Stimulated activated CD8-positive, alpha-beta memory T cell treated with anti-CD3 and anti-CD28 coated beads, Interleukin-15, amount 100 ng/mL, for 48 hours (primary cell): ENCODE data around the gene AADAC.
"Not testable (repeated sequence)": the region's sequence is repeated elsewhere in the genome, so short reads cannot be mapped to it uniquely, and the experiment has no call there.

Experiments
- DNase-seq, 2 donors: peaks; one replicate each; pipeline ENCODE4 v3.0.0-alpha.2; 2020; ENCODE audit warnings: low read depth in 2 of 2

The AADAC gene, protein sequence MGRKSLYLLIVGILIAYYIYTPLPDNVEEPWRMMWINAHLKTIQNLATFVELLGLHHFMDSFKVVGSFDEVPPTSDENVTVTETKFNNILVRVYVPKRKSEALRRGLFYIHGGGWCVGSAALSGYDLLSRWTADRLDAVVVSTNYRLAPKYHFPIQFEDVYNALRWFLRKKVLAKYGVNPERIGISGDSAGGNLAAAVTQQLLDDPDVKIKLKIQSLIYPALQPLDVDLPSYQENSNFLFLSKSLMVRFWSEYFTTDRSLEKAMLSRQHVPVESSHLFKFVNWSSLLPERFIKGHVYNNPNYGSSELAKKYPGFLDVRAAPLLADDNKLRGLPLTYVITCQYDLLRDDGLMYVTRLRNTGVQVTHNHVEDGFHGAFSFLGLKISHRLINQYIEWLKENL

DNA sequence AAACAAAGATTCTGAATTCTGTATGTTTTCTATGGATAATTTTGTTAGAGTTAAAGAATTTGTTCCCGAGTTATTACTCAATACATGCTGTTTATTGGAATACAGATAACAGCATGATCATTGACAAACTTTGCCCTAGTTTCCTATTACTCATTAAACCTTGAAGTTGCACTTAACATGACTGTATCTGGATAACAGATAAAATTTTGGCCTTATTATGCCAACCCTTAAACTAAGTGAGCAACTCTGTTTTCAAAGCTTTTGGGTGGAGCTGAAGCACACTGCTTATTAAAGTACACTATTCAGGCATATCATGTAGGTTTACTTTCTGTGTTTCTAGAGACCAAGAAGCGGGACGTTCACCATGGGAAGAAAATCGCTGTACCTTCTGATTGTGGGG is at the start of gene AADAC:
TSS of gene AADAC (plus strand) at position 318 of the 400 bp plus-strand sequence. CDS start at position 365, 47 bp downstream.
- no peak for DNase-seq

DNA sequence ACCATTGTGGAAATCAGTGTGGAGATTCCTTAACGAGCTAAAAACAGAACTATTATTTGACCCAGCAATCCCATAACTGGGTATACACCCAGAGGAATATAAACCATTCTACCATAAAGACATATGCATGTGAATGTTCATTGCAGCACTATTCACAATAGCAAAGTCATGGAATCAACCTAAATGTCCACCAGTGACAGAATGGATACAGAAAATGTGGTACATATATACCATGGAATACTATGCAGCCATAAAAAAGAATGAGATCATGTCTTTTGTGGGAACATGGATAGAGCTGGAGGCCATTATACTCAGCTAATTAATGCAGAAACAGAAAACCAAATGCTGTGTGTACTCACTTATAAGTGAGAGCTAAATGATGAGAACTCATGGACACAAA is 49.2 kb upstream of the AADAC start:
- DNase-seq: not testable (repeated sequence)

DNA sequence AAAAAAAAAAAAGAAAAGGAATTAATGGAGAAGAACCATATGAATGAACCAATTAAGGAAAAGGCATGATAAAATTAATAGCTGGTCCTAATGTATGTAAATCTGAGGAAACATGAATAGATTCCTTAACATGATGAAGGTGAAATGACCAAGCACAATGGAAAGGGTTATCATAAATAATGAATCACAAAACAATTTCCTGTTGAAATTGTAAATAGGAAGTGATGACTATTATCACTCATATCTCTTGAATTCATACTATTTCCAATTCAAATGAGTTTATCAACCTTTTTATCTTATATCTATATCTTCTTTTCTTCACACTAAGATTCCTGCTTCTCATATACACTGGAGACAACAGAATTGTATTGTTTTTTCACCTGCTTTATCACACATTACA is 48.2 kb upstream of the AADAC start:
- no peak for DNase-seq

DNA sequence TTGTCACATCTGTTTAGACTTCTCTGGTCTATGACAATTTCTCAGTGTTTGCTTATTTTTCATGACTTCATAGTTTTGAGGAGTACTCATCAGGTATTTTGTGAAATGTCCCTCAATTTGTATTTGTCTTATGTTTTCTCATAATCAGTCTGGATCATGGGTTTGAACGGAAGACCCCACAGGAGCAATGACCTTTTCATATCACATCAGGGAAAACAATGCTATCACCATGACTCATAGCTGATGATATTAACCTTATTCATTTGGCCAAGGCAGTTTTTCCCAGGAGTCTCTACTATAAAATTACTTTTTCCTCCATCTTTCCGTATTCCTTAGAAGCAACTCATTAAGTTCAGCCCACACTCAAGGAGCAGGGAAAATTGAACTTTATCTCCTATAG is 47.5 kb upstream of the AADAC start:
- DNase-seq: no peak

DNA sequence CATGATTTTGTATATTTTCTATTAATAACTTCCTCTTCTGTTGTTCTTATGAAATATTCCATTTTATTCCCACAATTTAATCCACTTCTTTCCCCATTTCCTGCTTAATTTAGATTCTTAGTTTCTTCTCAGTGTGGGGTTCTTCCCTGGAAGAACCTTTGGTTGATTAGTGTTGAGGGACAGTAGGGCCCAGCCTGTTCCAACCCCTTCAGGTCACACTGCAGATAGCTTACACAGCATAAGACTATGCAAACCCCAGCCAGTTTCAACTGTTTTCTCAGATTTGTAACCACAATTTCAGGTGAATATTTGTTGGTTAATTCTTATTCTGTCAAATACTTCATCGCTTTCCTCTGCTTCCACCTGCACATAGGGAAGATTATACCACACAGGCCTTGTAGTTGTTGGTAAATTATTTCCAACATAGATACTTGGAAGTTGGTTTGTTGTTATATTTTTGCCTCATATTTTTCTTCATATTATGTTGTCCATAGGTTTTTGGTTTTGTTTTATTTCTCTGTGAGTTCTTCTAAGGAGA is 45.5 kb upstream of the AADAC start:
- DNase-seq: no peak

DNA sequence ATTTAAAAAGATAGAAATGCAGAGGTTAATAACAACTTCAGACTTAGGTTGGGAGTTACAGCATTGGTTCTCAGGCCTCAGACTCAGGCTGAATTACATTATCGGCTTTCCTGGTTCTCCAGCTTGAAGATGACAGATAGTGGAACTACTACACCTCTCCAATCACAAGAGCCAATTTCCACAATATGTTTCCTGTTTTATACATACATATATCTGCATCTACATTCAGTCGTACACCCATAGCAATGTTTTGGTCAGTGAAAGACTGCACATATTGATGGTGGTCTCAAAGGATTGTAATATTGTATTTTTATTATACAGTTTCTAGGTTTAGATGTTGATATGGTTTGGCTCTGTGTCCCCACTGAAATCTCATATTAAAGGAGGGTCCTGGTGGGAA is 44.7 kb upstream of the AADAC start:
- DNase-seq: no peak

DNA sequence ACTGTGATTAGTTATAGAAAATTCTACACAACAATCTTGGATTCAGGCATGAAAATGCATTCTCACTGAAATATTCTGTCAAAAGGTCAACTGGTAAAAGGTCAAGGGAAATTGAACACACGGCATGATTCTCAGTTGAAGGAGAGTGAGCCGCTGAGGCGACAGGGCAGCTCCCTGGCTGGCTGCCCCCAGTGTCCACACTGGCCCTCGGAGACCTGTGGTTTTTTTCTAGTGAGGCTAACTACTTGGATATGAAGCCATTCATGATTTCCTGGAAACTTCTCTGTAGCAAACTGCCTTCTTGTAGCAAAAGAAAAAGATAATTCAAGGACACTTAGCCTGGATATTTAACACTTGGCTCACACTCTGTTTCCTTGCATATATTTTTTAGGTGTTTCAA is 43.0 kb upstream of the AADAC start:
- DNase-seq: no peak

DNA sequence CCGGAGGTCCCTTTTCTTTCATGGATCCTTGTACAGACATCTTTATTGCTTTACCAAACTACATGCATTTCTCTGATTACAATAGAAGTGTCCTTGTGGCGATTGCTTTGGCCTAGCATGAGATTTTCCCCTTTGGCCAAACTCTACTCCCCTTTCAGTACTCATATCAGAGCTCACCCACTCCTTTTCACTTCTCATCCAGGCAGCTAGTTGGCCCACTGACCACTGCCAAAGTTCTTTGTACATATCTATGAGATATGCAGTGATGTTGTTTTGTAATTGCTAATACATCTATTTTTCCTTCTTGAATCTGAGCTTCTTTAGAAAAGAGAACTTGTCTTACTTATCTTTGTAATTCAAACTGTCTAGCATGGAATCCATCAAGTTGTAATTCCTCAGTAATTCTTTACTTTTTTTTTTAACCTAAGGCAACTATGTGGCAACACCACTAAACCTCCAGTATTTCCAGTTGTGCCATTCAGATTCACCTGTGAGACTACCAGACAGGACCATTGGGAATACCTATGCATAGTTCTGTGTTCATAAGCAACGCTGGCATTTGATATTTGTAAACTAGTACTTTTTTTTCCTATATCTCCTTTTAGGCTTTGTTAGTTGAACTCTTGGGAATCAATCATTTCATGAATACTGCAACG is 41.0 kb upstream of the AADAC start:
- no peak for DNase-seq

DNA sequence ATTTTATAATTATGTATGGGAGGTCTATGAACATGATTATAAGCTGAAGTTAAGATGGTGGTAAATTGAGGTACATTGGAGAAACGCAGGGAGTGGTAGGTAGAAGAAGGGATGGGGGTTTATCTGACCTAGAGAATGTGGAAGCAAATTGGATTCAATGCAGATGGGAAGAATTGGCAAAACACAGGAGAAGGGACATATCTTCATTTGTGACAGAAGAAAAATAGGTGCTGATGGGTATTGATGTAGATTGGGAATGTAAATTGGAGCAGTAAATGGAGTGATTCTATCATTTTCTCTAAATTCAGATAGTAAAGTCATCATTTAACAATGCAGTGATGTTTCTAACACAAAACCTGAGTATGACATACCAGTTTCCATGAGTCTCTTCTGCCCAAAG is 39.7 kb upstream of the AADAC start:
- no peak for DNase-seq

DNA sequence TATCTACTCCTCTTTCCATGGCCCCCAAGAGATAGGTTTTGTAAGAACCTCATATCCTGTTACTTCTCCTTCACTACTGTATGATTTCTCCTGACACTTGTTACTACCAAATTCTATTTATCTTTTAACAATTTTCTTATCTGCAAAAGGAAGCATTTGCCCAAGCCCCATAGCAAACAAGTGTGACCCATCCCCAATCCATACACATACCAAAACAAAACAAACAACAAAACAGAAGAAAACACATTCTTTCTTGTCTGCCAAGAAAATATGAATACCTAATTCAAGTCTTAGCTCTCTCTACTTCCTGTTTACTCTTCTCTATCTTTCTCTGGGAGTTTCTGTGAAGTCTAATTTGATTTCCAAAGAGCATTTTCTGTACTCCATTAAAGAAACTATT is 39.0 kb upstream of the AADAC start:
- DNase-seq: no peak

DNA sequence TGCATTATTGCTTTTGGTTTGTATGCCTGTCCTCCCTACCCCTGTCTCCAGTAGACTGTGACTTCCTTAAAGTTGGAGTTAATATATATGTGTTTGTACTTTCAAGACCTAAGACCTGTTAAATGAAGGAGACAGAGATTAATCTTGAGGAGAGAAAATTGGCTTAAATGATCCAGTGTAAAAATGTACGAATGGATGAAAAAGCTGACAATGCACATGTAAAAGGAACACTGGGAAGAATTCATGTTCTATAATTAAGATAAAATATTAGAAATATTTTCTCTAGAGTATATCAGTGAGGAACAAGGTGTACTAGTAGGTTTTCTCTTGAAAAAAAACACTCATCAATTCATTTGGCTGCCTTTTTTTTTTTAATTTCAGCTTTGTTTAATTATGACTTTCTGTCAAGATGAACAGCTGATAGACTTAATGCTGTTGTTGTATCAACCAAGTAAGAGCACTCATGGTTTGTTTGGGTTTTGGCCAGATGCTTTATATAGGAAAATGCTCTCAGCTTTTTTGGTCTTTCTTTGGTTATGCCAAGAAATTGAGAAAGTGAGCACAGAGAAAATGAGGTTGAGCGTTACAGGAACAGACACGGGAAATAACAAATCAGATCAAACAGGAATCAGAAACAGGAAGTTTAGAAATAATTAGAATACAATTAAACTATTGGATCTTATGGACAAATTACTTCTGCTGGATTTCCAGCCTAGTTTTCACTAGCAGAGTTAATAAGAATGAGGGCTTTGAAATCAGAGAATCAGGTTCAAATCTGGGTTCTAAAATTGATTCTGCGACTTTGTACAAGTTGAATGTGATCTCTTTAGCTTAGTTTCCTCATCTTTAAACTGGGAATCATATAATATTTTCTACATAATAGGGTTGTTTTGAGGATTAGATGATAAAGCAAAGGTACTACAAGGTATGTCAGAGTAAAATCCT is 38.3 kb upstream of the AADAC start:
- no peak for DNase-seq

DNA sequence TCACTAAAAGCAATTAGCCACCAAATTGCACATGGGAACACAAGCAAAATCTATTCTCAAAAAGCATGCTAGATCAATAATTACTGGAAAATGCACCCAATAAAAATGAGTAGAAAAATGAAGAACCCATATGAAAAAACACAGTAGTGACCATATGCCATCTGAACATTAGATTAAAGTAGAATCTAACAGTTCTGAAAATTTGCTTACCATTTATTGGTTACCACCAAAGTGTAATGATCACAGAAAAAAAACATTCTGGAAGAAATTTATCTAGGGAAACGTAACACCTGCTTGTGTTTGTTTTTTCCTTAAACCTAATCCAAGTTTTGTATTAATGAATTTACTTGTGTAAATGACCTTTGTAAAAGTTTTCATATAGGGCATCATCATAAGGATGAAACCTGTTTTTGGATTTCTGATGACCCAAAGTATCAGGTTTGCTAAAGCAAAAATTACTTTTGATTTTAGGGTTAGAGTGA is 37.6 kb upstream of the AADAC start:
- DNase-seq: no peak

DNA sequence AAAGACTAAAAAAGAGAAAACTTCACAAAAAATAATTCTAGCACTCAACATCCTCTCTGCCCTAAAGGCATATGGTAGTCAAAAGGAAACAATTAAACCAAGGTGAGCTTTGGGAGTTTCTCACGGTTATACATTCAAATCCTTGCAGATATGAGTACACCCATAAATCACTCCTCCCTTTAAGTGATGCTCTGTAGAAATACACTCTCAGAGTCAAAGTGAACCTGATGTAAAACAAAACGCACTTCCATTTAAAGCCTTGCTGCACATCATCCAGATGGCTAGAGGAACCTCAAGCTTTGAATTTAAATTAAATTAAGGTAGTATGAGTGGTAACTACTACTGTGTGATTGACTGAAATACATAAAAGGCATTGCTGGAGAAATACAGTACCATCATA is 36.0 kb upstream of the AADAC start:
- DNase-seq: no peak

DNA sequence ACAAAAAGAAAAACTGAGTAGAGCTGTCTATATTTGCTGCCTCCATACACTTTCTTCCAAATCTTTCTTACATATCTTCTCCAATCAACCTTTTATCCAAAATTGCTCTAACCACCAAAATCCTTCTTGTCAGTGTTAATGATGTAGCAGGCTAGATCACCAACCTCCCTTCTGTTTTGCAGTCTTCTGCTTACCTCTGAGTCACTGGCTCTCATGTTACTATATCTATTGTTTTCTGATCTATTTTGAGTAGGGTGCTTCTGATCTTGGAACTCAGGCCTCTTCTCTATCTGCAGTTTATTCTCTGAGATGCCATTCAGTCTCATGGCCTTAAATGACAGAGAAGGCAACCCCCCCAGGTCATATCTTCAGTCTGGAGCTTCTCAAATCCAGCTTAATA is 26.3 kb upstream of the AADAC start:
- DNase-seq: no peak

DNA sequence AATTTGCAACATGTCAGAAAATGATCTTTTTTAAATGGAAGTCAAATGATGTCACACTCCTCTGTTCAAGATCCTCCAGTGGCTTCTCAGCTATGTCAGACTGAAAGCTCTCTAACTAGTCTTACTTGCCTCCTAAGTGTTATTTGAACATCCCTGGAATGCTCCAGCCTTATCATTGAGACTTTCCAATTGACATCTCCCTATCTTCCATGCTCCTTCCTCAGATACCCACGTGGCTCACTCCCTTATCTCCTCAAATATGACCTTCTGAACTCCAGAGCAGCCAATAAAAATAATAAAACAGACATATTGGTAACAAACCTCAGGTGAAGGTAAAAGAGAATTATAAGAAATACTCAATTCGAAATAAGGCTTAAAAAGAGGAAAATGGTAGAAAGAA is 25.5 kb upstream of the AADAC start:
- DNase-seq: no peak

DNA sequence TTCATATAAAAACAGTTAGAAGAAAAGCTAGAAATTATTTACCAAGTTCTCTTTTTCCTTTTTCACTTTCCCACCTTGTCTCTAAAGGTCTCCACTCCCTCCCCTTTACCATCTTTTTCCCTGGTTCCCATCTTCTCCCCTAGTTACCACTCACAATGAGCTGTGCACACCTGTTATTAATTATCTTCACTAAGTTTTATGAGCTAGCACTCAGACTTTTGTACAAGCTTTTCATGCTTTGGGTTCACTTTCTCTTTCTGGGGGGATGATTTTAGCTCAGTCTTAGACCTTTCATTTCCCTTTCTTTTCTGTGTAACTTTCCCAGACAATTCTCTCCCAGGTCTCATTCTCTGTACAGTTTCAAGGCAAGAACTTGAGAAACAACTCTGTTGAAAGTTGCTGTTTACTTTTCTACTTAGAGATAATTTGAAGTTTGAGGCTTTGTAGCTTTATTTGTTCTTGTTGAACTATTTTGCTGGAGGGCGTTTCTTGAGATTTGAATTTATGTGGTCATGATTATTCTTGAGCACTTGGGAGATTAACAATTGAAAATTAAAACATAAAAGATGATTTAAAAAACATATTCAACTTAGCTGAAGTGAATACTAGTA is 24.0 kb upstream of the AADAC start:
- no peak for DNase-seq

DNA sequence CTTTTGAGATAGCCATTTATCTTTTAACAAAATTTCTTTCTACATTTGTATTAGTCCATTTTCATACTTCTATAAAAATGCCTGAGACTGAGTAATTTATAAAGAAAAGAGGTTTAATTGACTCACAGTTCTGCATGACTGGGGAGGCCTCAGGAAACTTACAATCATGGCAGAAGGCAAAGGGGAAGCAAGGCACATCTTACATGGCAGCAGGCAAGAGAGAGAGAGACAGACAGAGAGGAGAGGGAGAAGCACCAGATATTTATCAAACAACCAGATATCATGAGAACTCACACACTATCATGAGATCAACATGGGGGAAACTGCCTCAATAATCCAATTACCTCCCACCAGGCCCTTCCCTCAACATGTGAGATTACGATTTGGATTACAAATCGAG is 23.2 kb upstream of the AADAC start:
- not testable (repeated sequence) for DNase-seq

DNA sequence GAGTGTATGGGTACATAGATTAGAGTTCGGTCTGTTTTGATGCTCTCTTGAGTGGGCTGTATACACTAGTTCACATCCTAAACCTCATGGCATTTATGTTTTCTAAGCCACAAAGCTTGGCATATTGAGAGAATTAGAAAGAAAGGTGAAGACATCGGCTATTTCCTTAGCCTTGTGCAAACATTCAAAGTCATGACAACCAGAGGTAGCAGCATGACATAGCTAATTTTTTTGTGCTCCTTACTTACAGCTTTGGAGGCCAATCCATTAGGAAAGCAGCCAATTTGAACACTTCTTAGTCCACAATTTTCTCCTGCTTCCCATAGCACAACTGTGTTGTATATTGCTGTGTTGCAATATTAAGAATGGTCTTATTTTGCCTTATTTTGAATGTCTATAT is 21.5 kb upstream of the AADAC start:
- no peak for DNase-seq

DNA sequence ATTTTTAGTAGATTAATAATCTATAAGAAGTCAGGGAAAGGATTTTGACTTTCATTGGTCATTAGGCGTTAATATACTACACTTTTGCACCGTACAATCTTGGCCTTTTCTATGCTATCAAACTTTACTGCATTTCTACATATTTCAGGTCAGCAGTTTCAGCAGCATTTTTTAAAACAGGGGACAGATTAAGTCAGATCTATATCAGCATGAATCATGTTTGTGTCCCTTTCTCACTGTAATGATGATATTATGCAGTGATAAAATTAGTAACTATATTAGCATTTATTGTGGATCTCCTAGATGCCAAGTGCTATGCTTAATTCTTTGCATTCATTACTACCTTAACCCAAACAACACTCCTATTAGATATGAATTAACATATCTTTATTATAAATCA is 20.3 kb upstream of the AADAC start:
- no peak for DNase-seq

DNA sequence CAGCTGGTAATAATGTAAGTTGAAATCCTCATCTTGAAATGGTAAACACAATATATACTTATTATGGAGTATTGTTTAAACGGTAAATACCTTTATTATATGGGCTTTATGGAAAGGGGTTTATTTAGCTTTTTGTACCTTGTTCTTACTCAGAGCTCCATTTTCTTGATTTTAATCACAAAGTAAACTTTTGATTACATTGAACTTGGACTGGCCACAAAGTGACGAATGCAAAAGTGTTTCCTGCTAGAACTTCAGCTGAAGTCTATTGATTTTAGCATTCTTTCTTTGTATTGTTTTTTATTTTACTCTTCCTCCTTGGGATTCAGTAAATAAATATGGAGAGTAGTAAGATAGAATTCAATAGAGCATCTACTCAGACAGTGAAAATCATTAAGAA is 19.8 kb upstream of the AADAC start:
- DNase-seq: no peak

DNA sequence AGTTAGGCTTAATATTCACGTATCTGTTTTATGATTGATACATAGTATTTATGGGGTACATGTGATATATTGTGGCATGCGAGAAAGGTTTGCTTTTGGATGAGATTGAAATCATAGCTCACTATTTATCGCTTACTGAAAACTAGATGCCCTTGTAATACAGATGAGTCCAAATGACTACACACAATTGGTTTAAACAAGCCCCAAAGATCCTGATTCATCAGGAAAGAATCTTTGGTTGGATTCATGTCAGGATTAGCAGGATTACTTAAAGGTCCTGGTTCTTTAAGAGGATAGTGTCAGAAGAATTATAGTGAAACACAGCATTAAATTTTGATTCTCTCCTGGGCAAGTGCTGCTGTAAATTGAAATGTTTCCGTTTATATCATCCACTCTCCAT is 18.6 kb upstream of the AADAC start:
- DNase-seq: no peak
